Ammon's horn (tissue), 1 donor: Measurements from ENCODE around the gene IL1B.
"Not testable (repeated sequence)": the region's sequence is repeated elsewhere in the genome, so short reads cannot be mapped to it uniquely, and the experiment has no call there.

Experiments used
- DNase-seq: peaks from one replicate; pipeline ENCODE4 v3.0.0-alpha.2; 2016; ENCODE audit warnings: low spot score

The IL1B gene

DNA sequence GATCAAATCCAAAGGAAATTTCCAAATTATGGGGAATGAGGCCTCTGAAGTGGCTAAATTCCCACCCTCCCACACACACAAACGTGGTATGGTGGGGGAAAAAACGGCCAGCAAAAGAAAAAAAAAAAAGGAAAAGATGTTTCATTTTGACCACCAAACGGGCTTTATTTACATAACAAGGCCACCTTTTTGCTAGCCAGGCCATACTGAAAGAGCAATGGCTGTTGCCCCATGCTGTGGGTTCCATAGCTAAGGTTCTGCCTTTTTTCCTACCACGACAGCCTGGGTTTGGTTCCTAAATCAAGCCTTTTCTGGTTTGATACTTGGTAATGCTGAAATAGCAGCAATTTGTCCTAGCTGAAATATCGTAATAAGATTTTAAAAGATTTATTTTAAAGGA is 14.0 kb upstream of the IL1B start:
- DNase-seq = no peak

DNA sequence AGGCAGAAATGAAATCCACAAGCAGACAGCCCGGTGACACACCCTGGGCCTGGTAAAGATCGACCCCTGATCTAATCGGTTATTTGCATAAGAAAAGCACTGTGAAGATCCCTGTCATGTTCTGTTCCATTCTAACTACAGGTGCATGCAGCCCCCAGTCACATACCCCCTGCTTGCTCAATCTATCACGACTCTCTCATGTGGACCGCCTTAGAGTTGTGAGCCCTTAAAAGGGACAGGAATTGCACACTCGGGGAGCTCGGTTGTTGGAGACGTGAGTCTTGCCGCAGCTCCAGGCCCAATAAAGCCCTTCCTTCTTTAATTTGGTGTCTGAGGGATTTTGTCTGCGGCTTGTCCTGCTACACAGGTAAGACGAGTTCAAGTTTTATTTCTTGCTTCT is 13.4 kb upstream of the IL1B start:
- no peak for DNase-seq

DNA sequence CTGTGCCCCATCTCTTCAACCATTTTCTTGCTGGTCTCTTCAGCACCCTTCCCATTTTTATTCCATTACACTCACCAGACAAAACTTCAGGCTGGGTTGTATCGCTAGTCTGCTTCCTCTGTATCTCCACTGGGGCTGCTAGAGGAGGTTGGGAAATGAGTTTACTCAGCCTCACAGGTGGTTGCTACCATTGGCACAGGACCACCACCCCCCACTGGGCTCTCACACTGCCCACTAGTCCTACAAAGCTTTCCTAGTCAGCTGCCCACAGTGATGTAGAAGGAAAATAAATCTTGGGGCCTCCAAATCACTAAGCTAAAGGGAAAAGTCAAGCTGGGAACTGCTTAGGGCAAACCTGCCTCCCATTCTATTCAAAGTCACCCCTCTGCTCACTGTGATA is 12.3 kb upstream of the IL1B start:
- DNase-seq = no peak

DNA sequence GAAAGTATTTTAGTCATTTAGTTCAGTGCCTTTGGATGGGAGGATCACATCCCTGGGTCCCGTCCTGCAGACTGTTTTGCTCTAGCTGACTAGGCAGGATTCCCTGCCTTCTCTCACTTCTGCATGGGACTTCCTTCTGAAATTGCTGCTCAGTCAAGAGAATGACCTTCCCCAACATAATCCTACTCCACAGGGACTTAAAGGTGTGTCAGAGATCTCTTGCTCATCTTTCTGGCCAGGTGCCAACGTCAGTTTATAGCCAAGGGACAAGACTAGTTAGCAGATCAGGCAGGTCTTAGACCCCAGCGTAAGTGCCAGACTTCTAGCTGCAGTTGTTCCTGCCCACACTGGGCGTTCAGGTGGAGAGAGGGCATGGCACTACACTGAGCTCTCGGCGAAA is 9.5 kb upstream of the IL1B start:
- DNase-seq = no peak

DNA sequence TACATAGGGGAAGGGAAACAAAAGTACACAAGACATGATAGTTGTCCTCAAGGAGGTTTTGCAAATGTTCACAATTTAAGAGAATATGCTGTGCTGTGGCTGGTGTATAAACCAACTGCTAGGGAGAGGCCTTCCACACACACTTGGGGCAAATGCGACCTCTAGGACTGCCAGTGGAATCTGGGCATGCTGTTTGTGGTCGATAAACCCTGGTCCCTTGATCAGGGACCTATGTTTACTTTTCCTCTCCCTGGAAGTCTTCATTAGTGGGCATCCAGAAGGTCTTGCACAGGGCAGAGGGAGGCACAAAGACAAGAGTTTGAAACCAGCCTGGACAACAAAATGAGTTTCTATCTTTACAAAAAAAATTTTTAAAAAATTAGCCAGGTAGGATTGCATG is 7.3 kb upstream of the IL1B start:
- no peak for DNase-seq

DNA sequence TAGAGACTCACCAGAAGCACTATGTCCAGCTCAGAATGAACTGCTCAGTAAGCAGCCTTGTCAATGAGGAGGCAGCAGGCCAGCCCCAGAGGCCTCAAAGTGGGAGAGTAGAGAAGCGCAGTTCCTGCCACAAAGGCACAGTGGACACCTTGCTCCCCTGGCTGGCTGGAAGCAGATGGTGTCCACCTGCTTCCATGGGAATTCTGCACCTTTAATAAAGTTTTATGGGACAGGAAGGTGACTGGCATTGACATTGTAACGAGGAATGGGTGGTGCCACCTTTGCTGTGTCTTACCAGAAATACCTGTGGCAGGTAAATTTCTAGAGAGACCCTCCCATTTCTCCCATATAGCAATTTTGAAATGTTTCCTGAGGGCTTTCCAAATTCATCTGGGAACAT is 6.7 kb upstream of the IL1B start:
- no peak for DNase-seq

DNA sequence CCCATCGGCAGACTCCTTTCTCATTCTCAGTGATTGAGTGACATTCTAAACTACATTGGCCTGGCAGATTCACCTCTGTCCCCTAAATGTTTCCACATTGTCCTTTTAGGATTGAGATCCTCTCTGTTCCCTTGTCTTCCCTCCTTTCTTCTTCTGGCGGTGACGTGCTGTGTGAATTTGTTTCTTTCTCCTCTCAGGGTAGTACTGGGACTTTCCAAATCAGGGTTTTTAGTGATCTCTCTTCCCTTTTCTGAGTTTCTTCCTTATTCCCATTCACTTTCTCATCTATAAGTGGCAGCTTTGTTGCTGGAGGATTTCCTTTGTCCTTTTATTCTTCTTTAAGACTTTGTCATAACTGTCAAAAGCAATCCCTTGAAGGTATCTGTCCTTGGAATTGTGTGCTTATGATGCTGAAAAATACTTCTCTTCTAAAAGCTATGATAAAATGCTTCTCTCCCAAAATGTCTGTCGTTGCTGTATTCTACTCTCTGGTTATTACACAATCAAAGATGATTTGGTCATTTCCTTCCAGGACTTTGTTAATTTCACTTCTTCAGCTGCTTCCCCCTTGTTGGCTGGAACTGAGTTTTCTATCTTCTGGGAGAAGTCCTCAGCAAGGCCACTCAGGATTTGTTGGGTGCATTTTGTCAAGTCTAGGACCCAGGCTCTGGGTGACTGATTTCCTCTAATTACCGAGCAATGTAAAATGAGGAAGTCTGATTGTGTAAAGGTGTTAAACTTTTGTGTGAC is 4.9 kb upstream of the IL1B start:
- DNase-seq = peak; percentile 29

DNA sequence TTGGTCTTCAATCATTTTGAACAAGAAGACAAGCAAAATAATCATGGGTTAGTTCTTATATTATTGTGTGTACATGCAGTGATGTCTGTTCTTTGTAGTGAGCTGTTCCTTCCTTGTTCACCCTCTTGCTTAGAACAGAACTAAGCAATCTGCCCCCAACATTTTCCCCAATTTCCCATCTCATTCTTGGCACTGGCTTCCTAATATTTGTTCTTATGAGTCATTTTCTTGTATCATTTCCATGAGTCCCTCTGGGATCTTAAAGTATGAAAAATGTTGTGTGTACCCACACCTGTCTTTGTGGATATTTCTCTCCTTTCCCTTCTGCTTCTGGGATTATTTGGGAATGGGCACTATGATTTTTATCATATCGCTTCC is 3.5 kb upstream of the IL1B start:
- DNase-seq = no peak

DNA sequence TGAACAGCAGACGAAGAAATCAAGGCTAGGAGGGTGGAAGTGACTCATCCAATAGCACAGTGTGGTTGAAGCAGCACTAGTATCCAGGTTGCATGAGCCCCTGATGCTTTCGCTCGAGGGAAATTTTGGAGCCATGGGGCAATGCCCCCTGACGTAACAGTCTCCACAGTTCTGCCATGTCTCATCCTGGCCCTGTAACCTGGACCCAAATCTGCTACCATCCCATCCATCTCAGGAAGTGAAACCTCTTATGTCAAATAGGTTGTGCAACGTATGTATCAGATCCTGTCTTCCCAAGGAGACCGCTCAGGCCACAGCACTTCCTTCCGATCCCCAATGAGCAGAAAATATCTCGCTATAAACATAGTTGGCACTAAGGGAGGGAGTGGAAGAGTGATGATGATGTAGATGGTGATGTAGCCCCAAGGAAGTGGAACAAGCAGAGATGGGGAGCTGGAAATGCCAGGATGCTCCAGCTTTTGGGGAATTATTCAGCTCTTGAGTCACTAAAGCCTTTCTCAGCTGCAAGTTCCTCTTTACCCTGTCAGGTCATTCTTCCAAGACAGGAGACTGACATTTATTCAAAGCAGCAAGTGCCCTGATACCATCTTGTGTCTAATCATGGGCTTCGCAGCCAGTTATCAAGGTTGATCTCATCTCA is 3.0 kb upstream of the IL1B start:
- peak; percentile 56 for DNase-seq

DNA sequence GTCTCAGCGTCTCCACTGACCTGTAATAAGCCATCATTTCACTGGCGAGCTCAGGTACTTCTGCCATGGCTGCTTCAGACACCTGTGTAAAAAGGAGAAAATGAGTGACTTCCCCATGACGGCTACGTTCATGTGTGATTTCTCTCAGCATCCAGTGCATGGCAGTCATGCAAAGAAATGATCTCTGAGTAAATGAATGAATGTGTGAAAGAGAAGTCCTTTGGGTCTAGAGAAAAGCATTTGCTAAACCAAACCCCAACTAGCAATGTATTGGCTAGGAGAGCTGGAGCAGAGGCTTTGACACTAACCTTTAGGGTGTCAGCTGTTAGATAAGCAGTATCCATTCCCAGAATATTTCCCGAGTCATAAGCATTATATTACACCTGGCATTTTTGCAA is 417 bp downstream of the IL1B start:
- DNase-seq = no peak

DNA sequence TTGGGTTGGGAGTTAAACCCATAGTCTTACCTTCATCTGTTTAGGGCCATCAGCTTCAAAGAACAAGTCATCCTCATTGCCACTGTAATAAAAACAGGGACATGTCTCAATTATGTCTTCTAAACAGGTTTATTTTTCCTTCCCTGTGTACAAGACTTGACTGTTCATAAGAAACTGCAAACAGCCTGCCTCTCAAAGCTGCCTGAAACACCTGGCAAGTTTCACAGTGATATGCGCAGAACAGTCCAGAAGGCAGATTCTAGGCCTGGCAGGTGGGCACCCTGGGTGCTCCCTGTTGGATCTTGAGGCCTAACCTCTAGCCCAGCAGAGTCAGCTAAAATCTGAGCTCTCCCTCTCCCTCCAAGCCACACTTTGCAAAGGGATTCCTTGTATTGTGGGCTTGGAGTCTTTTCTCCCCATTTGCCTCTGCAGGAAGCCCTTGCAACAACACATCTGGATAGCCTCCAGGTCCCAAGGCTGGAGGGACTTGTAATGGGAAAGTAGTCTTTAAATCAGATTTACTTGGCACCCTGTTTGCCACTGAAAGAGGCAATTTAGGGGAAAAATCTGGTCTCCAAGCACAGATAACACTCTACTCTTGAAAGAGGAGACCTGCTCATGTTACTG is 930 bp downstream of the IL1B start:
- DNase-seq = no peak

DNA sequence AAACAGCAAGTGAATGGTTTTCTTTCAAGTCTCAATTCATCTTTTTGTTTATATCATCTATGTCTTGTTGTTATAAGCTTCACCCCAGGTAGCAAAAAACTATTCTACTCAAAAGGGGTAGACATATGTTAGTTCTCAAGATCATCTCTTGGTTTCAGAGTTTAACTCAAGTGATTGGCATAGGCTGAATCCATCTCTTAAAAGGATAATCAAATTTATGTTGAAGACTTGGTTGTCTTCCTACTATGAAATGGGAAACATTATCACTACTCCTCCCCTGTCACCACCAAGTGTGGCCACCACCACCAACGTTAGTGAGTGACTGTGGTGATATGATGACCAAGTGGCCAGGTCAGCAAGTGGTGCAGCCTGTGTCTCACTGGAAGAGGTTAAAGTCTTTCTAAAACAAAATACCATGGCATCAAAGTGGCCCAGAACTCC is 1.5 kb downstream of the IL1B start:
- no peak for DNase-seq

DNA sequence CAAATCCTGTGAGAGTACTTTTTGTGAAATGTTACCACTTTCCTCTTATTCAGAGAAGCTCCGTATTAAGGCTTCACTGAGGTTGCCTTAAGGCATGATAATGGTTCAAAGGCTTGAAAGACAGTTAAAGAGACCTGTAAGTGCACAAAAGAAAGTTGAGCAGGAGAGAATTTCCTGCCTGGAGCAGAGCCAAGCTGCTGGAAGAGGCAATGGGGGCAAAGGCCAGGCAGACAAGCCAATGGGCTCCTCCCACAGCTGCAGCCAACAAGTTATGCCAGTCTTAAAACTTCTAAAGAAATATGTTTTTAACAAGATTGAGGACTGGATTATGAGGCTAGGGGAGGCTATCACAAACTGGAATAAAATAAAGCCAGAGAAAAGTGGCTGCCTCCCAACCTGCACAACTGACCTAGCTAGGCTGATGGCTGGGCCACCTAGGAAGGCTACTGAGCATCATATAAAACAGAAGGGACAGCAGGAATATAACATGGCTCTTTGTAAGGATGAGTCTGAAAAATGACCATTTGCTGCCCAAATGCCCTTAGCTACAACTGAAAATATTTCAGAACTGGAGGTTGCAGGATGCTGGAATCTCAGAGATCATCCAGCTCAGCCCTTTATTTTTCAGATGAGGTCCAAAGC is 2.1 kb downstream of the IL1B start:
- DNase-seq = no peak

DNA sequence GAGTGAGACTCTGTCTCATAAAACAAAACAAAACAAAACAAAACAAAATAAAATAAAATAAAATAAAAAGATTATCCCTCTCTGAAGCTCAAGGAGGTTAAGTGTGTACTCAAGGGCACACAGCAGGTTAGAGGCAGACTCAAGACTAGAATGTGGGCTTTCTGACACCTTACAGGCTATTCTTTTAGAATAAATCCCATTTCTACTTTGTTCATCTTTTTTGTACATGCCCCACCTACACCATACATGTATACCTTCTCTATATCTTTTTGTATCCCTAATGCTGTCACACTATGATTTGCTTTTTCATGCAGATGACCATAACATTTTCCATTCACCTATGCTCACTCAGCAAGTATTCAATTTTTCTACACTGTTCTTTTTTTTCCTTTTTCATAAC is 2.6 kb downstream of the IL1B start:
- DNase-seq = no peak

DNA sequence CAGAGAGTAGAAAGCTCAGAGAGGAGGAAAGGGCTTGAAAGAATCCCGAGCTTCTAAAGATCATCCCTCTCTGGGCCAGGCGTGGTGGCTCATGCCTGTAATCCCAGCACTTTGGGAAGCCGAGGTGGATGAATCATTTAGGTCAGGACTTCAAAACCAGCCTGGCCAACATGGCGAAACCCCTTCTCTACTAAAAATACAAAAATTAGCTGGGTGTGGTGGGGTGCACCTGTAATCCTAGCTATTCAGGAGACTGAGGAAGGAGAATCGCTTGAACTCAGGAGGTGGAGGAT is 3.0 kb downstream of the IL1B start:
- not testable (repeated sequence) for DNase-seq

DNA sequence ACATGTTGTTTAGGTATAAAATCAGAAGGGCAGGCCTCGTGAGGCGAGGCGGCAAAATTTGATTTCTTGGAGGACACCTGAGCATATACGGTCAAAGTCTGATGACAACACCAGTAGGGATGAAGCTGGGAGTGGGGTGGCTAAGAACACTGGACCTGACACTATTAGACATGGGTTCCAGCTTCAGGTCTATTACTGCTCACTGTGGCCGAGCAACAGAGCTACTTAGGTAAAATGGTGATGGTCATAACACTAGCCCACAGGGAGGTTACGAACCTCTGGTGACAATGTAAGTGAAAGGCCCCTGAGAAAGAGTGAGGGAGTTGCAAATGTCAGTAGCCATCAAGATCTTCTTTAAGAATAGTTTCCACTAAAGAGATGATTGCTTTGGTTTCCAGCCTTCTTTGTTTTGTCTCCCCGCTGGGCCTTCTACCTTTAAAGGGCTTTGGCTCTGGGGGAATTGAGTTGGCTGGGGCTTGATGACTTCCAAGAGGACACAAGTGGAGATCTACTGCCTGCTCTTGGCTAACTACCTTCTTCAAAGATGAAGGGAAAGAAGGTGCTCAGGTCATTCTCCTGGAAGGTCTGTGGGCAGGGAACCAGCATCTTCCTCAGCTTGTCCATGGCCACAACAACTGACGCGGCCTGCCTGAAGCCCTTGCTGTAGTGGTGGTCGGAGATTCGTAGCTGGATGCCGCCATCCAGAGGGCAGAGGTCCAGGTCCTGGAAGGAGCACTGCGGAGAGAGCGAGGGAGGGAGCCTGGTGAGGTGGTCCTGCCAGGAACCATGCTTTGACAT is 3.5 kb downstream of the IL1B start:
- no peak for DNase-seq

DNA sequence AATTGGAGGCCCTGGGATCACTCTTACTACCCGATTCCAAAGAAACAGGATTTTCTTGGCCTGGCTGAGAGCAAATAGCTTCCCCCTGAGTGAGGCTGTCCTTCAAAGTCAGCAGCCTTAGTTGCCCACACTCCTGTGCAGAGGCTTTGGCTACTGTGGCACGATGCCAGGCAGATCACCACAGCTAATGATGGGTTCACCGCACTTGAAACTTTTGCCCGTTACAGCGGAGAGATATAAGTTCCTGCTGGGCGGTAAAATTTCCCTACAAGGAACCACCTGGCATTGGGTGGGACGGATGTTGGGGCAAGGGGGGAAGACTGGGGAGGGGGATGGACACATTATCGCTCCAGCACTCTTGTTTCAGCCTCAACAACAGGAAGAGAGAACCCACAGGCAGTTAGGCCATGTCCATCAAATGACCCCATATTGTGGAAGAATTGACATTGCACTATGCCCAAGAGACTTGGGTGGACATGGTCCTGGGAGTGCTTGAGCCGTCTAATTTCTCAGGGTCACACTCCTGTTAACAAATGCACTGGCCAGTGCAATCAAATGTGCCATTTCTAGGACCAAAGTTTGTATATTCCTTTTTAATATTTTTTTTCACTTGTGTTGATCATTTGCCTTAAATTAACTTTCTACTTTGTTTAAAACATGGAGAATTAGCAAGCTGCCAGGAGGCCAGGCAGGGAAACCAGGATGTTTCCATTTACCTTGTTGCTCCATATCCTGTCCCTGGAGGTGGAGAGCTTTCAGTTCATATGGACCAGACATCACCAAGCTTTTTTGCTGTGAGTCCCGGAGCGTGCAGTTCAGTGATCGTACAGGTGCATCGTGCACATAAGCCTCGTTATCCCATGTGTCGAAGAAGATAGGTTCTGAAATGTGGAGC is 4.4 kb downstream of the IL1B start:
- DNase-seq = no peak

DNA sequence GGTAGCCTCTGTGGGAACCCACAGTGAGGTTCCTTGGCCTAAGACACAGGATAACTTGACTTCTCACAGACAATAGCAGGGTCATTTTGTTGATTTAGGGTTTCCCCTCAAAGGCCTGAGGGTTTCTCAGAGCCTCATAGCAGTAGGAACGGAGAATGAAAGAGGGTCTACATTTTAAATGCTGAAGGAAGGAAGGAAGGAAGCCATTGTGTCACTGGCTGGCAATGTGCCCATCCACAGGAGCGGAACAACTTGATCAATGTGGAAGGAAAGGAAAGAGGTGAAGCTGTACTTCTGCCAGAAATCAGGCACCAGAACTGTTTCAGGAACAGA is 5.1 kb downstream of the IL1B start:
- DNase-seq = peak; percentile 14

DNA sequence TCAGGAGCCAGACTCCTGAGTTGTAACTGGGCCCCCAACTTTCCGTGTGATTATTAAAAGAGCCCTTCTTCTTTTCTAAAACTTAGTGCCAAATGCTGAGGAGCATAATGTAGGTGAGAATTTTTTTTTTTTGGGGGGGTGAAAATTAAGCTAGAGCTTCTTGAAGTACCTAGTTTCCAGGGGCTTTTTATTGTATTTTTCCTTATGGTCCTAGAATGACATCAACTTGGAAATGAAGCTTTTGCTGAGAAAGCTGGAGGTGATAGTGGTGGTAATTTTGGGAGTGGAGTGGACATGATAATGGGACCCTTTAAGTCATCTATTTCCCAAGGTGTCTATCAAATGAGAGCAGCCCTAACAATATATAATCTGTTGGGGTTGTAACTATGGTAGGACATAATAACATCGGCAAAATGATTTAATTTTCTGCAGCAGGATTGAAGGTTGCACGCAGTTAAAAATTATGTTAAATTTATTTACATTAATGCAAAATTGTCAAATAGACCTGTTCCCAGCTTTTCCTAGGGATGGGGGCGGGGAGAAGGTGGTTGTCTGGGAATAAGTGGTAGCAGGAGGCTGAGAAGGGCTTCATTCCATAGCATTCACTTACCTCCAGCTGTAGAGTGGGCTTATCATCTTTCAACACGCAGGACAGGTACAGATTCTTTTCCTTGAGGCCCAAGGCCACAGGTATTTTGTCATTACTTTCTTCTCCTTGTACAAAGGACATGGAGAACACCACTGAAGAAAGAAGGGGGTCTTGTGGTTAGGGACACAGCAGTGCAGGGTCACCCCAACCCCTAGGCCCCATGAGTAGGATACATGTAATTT is 5.7 kb downstream of the IL1B start:
- DNase-seq = no peak

DNA sequence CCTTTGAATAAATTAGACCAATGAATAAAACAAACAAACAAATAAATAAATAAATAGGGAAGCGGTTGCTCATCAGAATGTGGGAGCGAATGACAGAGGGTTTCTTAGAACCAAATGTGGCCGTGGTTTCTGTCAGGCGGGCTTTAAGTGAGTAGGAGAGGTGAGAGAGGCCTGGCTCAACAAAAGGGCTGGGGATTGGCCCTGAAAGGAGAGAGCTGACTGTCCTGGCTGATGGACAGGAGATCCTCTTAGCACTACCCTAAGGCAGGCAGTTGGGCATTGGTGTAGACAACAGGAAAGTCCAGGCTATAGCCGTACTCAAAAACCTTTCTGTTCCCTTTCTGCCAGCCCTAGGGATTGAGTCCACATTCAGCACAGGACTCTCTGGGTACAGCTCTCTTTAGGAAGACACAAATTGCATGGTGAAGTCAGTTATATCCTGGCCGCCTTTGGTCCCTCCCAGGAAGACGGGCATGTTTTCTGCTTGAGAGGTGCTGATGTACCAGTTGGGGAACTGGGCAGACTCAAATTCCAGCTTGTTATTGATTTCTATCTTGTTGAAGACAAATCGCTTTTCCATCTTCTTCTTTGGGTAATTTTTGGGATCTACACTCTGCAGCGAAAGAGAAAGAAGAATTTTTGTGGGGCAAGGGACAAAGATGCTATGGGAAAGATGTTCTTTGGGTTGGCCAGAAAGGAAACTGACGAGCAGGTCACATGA is 6.5 kb downstream of the IL1B start:
- no peak for DNase-seq
